ENCODE results near the gene HYAL2.

The HYAL2 gene, protein sequence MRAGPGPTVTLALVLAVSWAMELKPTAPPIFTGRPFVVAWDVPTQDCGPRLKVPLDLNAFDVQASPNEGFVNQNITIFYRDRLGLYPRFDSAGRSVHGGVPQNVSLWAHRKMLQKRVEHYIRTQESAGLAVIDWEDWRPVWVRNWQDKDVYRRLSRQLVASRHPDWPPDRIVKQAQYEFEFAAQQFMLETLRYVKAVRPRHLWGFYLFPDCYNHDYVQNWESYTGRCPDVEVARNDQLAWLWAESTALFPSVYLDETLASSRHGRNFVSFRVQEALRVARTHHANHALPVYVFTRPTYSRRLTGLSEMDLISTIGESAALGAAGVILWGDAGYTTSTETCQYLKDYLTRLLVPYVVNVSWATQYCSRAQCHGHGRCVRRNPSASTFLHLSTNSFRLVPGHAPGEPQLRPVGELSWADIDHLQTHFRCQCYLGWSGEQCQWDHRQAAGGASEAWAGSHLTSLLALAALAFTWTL

GRCh38 chr3:50322386-50323091, at the start of gene HYAL2:
HYAL2 (minus strand) TSS chr3:50322745; CDS start chr3:50320489, 2,256 bp downstream.
- DNase-seq (ENCODE audit: low read depth in 2 of 2): no peak

- no peak for DNase-seq (ENCODE audit: low read depth in 2 of 2)
These were observed 48.7 kb upstream of the HYAL2 start for GRCh38 chr3:50371133-50371685.

- DNase-seq (ENCODE audit: low read depth in 2 of 2): peak in 1 of 2 experiments; percentile 29
These were observed 48.0 kb upstream of the HYAL2 start for GRCh38 chr3:50370594-50370993.

DNA sequence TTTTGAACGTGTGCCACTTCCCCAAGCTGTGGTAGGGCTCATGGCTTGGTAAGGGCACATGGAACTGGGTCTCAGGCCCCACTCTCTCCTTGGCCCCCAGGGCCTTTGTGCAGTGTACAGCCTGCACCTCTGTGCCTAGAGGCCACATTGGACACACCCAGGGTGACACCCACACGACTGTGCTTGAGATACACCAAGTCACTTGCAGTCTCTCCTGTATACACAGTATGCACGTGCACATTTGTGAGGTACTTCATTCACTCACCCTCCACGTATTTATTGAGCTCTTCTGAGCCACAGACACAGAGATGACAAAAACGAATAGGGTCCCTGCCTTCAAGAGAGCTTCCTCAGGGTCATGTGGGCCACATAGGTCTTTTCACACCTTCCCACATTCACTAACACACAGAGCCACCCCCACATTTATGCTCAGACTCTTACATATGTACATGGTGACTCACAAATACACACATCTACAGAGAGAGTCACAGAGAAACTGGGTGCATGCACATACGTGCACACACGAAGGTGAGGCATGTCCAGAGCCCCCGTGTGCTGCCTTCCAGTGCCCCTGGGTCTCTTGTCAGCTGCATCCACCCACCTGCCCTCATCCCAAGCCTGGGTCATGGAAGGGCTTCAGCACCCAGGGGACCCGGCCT, 46.6 kb upstream of the HYAL2 start:
- no peak for DNase-seq (ENCODE audit: low read depth in 2 of 2)

DNA sequence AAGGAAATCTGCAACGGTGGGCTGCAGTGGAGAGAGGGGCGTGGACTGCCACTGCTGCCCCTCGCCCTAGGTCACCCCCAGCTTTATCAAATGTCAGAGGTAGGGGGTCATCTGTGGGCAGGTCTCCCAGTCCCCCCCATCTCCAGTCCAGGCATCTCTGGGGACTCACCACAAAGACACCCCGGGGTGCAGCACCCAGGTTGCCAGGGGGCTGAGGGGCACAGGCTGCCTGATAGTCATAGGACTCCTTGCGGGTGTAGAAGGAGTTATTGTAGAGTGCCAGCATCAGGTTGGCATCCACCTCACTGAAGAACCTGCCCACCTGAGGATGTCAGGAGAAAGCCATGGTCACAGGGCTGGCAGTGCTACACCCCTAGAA, 43.3 kb upstream of the HYAL2 start:
- DNase-seq (ENCODE audit: low read depth in 2 of 2): no peak

DNA sequence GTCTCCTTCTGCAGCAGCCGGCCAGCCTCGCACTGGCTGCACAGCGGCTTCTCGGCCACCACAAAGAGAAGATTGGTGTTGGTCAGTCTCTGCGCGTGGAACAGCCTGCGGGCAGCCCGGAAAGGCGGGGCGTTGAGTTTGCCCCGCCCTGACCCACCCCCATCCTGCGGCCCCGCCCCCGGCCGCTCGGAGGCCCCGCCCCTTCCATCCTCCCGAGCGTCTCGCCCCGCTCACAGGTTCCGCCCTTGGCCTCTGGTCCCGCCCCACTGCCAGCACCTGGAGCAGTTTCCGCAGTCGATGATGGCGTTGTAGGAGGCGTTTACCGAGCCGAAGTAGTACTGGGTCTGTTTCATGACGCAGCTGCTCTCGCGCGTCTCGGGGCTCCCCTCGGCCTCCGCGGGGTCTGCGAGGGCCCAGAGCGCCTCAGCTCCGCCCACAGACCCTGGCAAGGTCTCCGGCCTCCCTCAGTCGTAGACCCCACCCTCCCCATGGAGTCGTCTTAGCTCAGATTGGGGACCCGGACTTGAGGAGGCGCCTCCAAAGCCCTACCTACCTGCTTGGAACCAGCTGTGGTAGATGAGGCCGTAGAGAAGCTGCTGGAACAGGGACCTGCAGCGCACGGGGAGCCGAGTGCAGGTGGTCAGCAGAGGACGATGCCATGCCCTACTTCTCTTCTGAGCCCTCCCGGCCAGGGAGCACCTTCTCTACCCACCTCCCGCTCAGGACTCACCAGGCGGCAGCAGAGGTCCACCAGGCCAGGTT, 42.7 kb upstream of the HYAL2 start:
- DNase-seq (ENCODE audit: low read depth in 2 of 2): peak in 1 of 2 experiments; percentile 21

GRCh38 chr3:50364573-50365079, 42.1 kb upstream of the HYAL2 start:
- no peak for DNase-seq (ENCODE audit: low read depth in 2 of 2)

GRCh38 chr3:50359760-50360110, 37.2 kb upstream of the HYAL2 start:
- no peak for DNase-seq (ENCODE audit: low read depth in 2 of 2)

DNA sequence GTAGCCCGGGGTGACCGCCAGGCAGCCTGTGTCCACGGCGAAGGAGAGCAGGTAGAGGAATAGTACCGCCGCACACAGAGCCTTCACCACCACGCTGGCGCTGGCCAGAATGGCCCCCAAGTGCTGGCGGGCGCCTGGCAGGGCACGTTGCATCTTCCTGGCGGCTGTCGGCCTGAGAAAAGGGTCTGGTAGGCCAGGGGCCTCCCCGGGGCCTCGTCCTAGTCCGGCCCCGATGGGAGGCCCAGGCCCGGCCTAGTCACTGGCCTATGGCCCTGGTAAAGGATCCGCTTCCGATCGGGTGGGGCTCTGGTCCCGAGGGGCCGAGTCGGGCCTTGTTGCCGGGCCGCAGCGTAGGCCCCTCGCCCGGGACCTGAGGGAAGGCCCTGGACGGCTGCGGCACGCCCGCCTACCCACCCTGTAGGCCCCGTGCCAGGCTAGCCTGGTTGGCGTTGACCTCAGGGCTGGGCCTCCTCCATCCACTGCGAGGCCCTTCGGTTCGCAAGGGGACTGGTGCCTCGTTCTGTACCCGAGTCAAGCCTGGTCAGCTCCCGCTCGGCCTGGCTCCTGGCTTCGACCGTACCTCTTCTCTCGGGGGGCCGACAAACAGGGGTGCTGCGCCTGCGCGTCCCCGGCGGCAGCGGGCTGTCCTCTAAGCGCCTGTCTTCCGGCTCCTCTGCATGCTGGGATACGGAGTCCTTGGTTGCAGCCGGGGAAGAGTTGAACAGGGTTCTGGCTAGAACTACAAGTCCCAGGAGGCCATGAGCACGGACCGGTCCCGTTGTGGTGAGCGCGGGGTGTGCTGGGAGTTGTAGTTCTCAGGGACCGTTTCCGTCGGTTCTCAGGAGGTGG, 36.6 kb upstream of the HYAL2 start, which contains the start of gene TMEM115:
Gene TMEM115 (minus strand): TSS at position 611 of the 849 bp plus-strand sequence. CDS start 458 bp downstream, at position 153.
- peak; percentile 96 to 97 for DNase-seq (ENCODE audit: low read depth in 2 of 2)

GRCh38 chr3:50358355-50358910, 35.9 kb upstream of the HYAL2 start:
- no peak for DNase-seq (ENCODE audit: low read depth in 2 of 2)

DNA sequence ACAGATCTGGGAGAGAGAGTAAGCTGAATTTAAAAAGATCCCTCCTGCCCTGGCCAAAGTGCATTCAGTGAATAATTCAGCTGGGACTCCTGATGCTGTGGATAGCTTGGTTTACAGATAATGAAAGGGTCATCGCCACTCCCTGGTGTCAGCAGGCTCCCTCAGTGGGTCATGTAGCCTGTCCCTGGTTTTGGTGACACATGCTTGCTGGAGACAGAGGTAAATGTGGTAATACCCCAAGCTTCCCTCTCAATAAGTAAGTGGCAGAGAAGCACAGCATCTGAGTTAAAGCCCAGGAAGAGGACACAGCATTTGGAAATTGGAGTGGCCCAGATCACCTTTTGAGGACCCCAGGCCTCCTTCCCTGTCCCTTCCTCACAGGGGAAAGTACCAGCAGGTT, 34.9 kb upstream of the HYAL2 start:
- DNase-seq (ENCODE audit: low read depth in 2 of 2): no peak

DNA sequence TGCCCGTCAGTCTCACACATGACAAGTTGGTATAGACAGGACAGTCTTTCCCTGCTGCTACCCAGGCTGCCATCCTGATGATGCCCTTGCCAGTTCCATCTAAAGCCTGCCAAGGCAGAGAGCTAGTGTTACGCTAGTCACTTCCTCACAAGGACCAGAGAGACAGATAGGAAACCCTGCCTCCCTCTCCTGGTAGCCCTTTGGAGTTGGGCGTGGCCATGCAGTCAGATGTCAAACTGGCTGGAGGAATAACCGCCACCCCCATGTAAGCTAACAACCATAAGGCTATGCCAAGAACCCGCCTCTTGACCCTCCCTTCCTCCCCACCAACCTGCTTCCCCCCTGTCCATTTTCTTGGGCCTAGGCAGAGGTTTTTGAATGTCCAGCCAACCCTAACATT, 34.0 kb upstream of the HYAL2 start:
- no peak for DNase-seq (ENCODE audit: low read depth in 2 of 2)

DNA sequence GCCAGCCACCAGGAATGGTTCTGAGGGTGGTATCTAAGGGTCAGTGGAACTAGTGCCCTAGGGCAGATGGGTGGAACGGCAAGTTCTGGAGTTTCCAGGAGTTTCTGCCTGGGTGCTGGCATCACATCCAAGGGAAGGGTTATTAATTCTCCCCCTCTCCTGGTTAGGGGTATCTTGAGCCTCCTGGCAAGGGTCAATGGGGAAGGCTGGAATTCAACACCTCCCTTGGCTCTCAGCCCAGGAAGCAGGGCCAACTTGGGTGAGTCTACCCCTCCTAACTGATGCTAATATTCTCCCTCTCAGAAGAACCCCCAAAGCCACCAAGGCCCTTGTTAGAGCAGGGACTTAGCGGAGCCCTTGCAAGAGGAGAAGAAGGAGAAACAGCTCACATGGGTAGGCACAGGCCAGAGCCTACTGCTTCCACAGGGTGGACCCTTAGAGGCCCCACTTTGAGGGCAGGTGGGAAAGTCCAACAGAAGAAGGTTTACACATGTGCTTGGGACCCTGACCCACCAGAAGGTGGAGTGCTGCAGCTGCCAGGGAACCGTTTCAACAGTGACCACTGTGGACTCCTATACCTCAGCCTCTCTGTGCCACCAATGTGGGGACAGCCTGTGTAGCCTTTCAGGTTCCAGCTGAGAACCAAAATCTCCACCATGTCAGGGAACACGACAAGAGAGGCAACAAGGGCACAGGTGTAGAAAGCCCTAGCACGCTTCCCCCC, 33.4 kb upstream of the HYAL2 start:
- no peak for DNase-seq (ENCODE audit: low read depth in 2 of 2)

GRCh38 chr3:50354850-50355249, 32.3 kb upstream of the HYAL2 start:
- no peak for DNase-seq (ENCODE audit: low read depth in 2 of 2)

DNA sequence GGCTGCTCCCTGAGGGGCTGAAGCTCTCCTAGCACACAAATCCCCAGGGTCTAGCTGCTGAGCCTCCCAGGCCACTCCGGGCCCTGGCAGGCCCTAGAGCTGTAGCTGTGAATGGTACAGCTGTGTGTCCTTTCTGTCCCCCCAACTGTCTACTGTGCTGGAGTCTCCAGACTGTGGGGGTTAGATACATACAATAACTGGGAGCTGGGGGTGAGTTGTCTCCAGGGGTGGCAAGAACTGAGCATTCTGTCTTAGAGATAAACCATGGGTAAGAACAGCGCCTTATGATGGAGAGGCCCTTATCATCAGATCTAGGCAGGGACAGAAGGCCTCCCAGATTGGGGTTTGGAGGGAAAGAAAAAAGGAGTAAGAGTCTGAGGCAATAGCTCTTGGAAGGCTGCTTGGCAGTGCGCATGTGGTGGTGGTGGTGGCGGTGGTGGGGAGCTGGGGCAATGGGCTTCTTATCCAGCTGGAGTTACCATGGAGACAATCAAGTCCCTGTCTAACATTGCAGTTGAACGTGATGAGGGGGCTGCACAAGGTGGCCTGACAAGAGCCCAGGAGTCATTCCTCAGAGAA, 31.7 kb upstream of the HYAL2 start:
- DNase-seq (ENCODE audit: low read depth in 2 of 2): no peak

DNA sequence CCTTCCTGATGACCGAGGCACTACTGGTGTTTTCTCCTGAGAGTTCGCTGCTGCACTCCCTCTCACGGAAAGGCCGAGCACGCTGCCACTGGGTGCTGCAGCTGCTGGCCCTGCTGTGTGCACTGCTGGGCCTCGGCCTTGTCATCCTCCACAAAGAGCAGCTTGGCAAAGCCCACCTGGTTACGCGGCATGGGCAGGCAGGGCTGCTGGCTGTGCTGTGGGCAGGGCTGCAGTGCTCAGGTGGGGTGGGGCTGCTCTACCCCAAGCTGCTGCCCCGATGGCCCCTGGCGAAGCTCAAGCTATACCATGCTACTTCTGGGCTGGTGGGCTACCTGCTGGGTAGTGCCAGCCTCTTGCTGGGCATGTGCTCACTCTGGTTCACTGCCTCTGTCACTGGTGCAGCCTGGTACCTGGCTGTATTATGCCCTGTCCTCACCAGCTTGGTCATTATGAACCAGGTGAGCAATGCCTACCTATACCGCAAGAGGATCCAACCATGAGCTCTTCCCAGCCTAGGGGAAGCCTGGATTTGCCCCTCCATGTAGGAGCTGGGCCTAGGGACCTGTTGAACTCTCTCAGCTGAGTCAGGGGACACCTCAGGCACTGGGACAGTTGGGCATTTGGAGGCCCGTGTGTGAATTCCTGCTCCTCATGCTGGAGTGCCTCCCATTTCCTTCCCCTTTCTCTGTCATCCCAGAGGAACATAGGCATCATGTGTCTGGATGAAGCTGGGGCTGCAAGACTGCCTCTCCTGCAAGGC, 30.9 kb upstream of the HYAL2 start:
- DNase-seq (ENCODE audit: low read depth in 2 of 2): no peak

GRCh38 chr3:50352781-50353180, 30.2 kb upstream of the HYAL2 start:
- DNase-seq (ENCODE audit: low read depth in 2 of 2): no peak

- no peak for DNase-seq (ENCODE audit: low read depth in 2 of 2)
These were observed 28.8 kb upstream of the HYAL2 start for GRCh38 chr3:50351323-50351697.

Measured in fibroblast of skin of left quadriceps (primary cell).